DND-41 (cell line): Measurements from ENCODE around the gene ANGPTL8.

ENCODE experiments used
- CTCF ChIP-seq: IDR thresholded peaks from 2 replicates; pipeline ENCODE4 v1.5.1; 2012; ENCODE audit warnings: borderline replicate concordance, low read length, moderate library complexity, mild to moderate bottlenecking; ENCODE audit not compliant: poor library complexity, severe bottlenecking; ENCODE audit errors: extremely low read depth
- EZH2 ChIP-seq: IDR thresholded peaks from 3 replicates; pipeline ENCODE4 v1.6.1; 2012; ENCODE audit warnings: borderline replicate concordance, low read depth, mild to moderate bottlenecking, moderate library complexity, low read length, inconsistent platforms; ENCODE audit not compliant: severe bottlenecking

GRCh38 chr19:11190501-11190900 is 48.9 kb upstream of the ANGPTL8 start:
- no peak for TF ChIP-seq CTCF
- TF ChIP-seq EZH2, result no peak
